Measurements from ENCODE around the gene ANAPC1. TPM values are rescaled to one million over a fixed set of nuclear protein-coding genes. Genes with fewer than 3 reads are reported as not detected.
"Not testable (repeated sequence)": the region's sequence is repeated elsewhere in the genome, so short reads cannot be mapped to it uniquely, and the experiment has no call there.

Gene ANAPC1
- total RNA-seq, 3 donors from 2014 or later (not counting 1 experiment from before 2014, with no cell fraction given): 38.7 to 50.8 (median 50.4) TPM

GRCh38 chr2:111897630-111897923 lies 13.6 kb upstream of the ANAPC1 start:
- intact Hi-C loops (cut with micrococcal nuclease): no loop called here
- H3K36me3 Mint-ChIP-seq: no peaks in the 10 kb centered on the region
- ATAC-seq: no peak
- Histone ChIP-seq H3K4me1 (ENCODE audit: control insufficient read depth, insufficient read depth, low read length) (peaks cover 19% of the 10 kb centered on the region), H3K9me3 (ENCODE audit: control insufficient read depth, insufficient read depth, low read length) (no peaks in the 10 kb centered on the region), H3K4me3 (ENCODE audit: low read length) (peak overlapping the region; percentile 41), H3K36me3 (ENCODE audit: control insufficient read depth, insufficient read depth, low read length) (no peaks in the 10 kb centered on the region), H3K27me3 (ENCODE audit: control insufficient read depth, insufficient read depth, low read length) (peaks cover 12% of the 10 kb centered on the region), H3K27ac (ENCODE audit: low read length) (no peak overlapping the region)
- DNase-seq: no peak
- WGBS (ENCODE audit: insufficient coverage): 10% methylated on average over 6 of the region's 7 CpGs
- peaks cover 11 to 23% of the 10 kb centered on the region in 2 donors for H3K4me1 Mint-ChIP-seq
- H3K4me3 Mint-ChIP-seq: peak overlapping the region; percentile 83
- H3K27me3 Mint-ChIP-seq (ENCODE audit: low read depth in 2 of 2): peaks cover 0 to 14% of the 10 kb centered on the region in 2 donors
- H3K27ac Mint-ChIP-seq: no peak overlapping the region
- no peak for TF ChIP-seq CTCF (IDR thresholded peaks at IDR 0.05)
- no peaks in the 10 kb centered on the region for H3K9me3 Mint-ChIP-seq

GRCh38 chr2:111896576-111896975 lies 12.6 kb upstream of the ANAPC1 start:
- peaks cover 19% of the 10 kb centered on the region for H3K4me1 ChIP-seq (ENCODE audit: control insufficient read depth, insufficient read depth, low read length)
- peaks cover 0 to 10% of the 10 kb centered on the region in 2 donors for H3K27me3 Mint-ChIP-seq (ENCODE audit: low read depth in 2 of 2)
- no peak for DNase-seq
- H3K4me1 Mint-ChIP-seq: peaks cover 11 to 23% of the 10 kb centered on the region in 2 donors
- no peak for ATAC-seq
- intact Hi-C loops (cut with micrococcal nuclease): no loop called here
- H3K27ac ChIP-seq (ENCODE audit: low read length): no peak overlapping the region
- no peaks in the 10 kb centered on the region for H3K9me3 Mint-ChIP-seq
- no peaks in the 10 kb centered on the region for H3K36me3 Mint-ChIP-seq
- H3K27ac Mint-ChIP-seq: no peak overlapping the region
- H3K9me3 ChIP-seq (ENCODE audit: control insufficient read depth, insufficient read depth, low read length): no peaks in the 10 kb centered on the region
- TF ChIP-seq CTCF (IDR thresholded peaks at IDR 0.05): no peak
- H3K4me3 ChIP-seq (ENCODE audit: low read length): no peak overlapping the region
- H3K4me3 Mint-ChIP-seq: peak overlapping the region; percentile 31
- WGBS (ENCODE audit: insufficient coverage): 96% methylated on average over 5 of the region's 6 CpGs
- H3K36me3 ChIP-seq (ENCODE audit: control insufficient read depth, insufficient read depth, low read length): no peaks in the 10 kb centered on the region
- H3K27me3 ChIP-seq (ENCODE audit: control insufficient read depth, insufficient read depth, low read length): peaks cover 12% of the 10 kb centered on the region

- TF ChIP-seq CTCF (IDR thresholded peaks at IDR 0.05): no peak
- peaks cover 12% of the 10 kb centered on the region for H3K27me3 ChIP-seq (ENCODE audit: control insufficient read depth, insufficient read depth, low read length)
- H3K4me3 ChIP-seq (ENCODE audit: low read length): no peak overlapping the region
- no peak overlapping the region for H3K27ac Mint-ChIP-seq
- peaks cover 19% of the 10 kb centered on the region for H3K4me1 ChIP-seq (ENCODE audit: control insufficient read depth, insufficient read depth, low read length)
- no peak overlapping the region for H3K27ac ChIP-seq (ENCODE audit: low read length)
- peaks cover 11 to 23% of the 10 kb centered on the region in 2 donors for H3K4me1 Mint-ChIP-seq
- ATAC-seq (no peak), DNase-seq (no peak)
- no peaks in the 10 kb centered on the region for H3K9me3 Mint-ChIP-seq
- H3K36me3 ChIP-seq (ENCODE audit: control insufficient read depth, insufficient read depth, low read length): no peaks in the 10 kb centered on the region
- no peaks in the 10 kb centered on the region for H3K9me3 ChIP-seq (ENCODE audit: control insufficient read depth, insufficient read depth, low read length)
- no peak overlapping the region for H3K4me3 Mint-ChIP-seq
- WGBS (ENCODE audit: insufficient coverage): 81% methylated on average over 3 of the region's 3 CpGs
- peaks cover 0 to 9% of the 10 kb centered on the region in 2 donors for H3K27me3 Mint-ChIP-seq (ENCODE audit: low read depth in 2 of 2)
- intact Hi-C loops (cut with micrococcal nuclease): no loop called here
- no peaks in the 10 kb centered on the region for H3K36me3 Mint-ChIP-seq
These were observed 12.0 kb upstream of the ANAPC1 start for GRCh38 chr2:111896024-111896423.

- Histone ChIP-seq H3K36me3 (ENCODE audit: control insufficient read depth, insufficient read depth, low read length) (peaks cover 2% of the 10 kb centered on the region), H3K27ac (ENCODE audit: low read length) (peak overlapping the region; percentile 87), H3K4me1 (ENCODE audit: control insufficient read depth, insufficient read depth, low read length) (peaks cover 12% of the 10 kb centered on the region), H3K4me3 (ENCODE audit: low read length) (peak overlapping the region; percentile 98), H3K27me3 (ENCODE audit: control insufficient read depth, insufficient read depth, low read length) (no peaks in the 10 kb centered on the region), H3K9me3 (ENCODE audit: control insufficient read depth, insufficient read depth, low read length) (no peaks in the 10 kb centered on the region)
- Mint-ChIP-seq H3K36me3 (no peaks in the 10 kb centered on the region), H3K27ac (peak overlapping the region; percentile 91 to 94), H3K9me3 (no peaks in the 10 kb centered on the region), H3K27me3 (ENCODE audit: low read depth in 2 of 2) (no peaks in the 10 kb centered on the region), H3K4me1 (peaks cover 7 to 10% of the 10 kb centered on the region in 2 donors), H3K4me3 (peak overlapping the region; percentile 95)
- 17% methylated on average over 11 of the region's 11 CpGs for WGBS (ENCODE audit: insufficient coverage)
- intact Hi-C loops (cut with micrococcal nuclease): loop anchor here (2.0 kb wide), 1 partner anchor 170 kb away; the partner anchor contains the start of gene TMEM87B
- ATAC-seq: peak in 1 of 3 donors; percentile 2
- TF ChIP-seq CTCF (IDR thresholded peaks at IDR 0.05): no peak
- no peak for DNase-seq
These were observed 585 bp upstream of the ANAPC1 start for GRCh38 chr2:111884592-111884964.

- H3K4me1 ChIP-seq (ENCODE audit: control insufficient read depth, insufficient read depth, low read length); H3K4me3 Mint-ChIP-seq; H3K4me1 Mint-ChIP-seq; H3K4me3 ChIP-seq (ENCODE audit: low read length); ATAC-seq; H3K27me3 Mint-ChIP-seq (ENCODE audit: low read depth in 2 of 2); intact Hi-C loops (cut with micrococcal nuclease); H3K27ac ChIP-seq (ENCODE audit: low read length); H3K9me3 Mint-ChIP-seq; H3K27ac Mint-ChIP-seq; H3K36me3 ChIP-seq (ENCODE audit: control insufficient read depth, insufficient read depth, low read length); H3K36me3 Mint-ChIP-seq; H3K9me3 ChIP-seq (ENCODE audit: control insufficient read depth, insufficient read depth, low read length); H3K27me3 ChIP-seq (ENCODE audit: control insufficient read depth, insufficient read depth, low read length); DNase-seq: not testable (repeated sequence)
- WGBS (ENCODE audit: insufficient coverage): no CpG with 5 or more reads among the region's 2 CpGs
These were observed 11.2 kb downstream of the ANAPC1 start for GRCh38 chr2:111872806-111873205.

All from natural killer cell (primary cell).